Spleen (tissue), 11 donors: ENCODE data around the gene PLD2. TPM values are rescaled to one million over a fixed set of nuclear protein-coding genes. Genes with fewer than 3 reads are reported as not detected.

Source experiments
- DNase-seq: peaks from one replicate; pipeline ENCODE4 v3.0.0-alpha.2; 2020
- H3K27ac ChIP-seq, 8 donors: fragments of 200-600 bp; sonication (generic) in 7 of 8; 1 replicate in 4 of 8; 2 replicates in 4 of 8; pipeline versions ENCODE4 v1.5.0 to v1.8.0; 2016 to 2021; ENCODE audit warnings: inconsistent platforms in 4 of 8, mild to moderate bottlenecking in 4 of 8, moderate library complexity in 1 of 8
- H3K27me3 ChIP-seq, 7 donors: fragments of 200-600 bp; sonication (generic) in 6 of 7; replicated peaks in 1 of 7; 1 replicate in 4 of 7; 2 replicates in 3 of 7; pipeline versions ENCODE4 v1.5.0 to v1.8.0; 2016 to 2021; ENCODE audit warnings: inconsistent platforms in 3 of 7, mild to moderate bottlenecking in 1 of 7
- H3K36me3 ChIP-seq, 6 donors: fragments of 200-600 bp; sonication (generic) in 5 of 6; 1 replicate in 4 of 6; 2 replicates in 2 of 6; pipeline versions ENCODE4 v1.5.0 to v1.8.0; 2016 to 2021; ENCODE audit warnings: inconsistent platforms in 2 of 6
- H3K4me1 ChIP-seq, 6 donors: fragments of 200-600 bp; sonication (generic) in 5 of 6; 1 replicate in 3 of 6; 2 replicates in 3 of 6; pipeline versions ENCODE4 v1.5.0 to v1.8.0; 2016 to 2021; ENCODE audit warnings: inconsistent platforms in 3 of 6
- H3K4me3 ChIP-seq, 8 donors: fragments of 200-600 bp; sonication (generic) in 7 of 8; 1 replicate in 4 of 8; 2 replicates in 4 of 8; pipeline versions ENCODE4 v1.5.0 to v1.8.0; 2016 to 2021; ENCODE audit warnings: inconsistent platforms in 4 of 8, mild to moderate bottlenecking in 4 of 8, moderate library complexity in 2 of 8
- H3K9me3 ChIP-seq, 8 donors: fragments of 200-600 bp; sonication (generic) in 7 of 8; 1 replicate in 4 of 8; 2 replicates in 4 of 8; pipeline versions ENCODE4 v1.5.0 to v1.8.0; 2016 to 2021; ENCODE audit warnings: inconsistent platforms in 4 of 8
- CTCF ChIP-seq, 11 experiments: fragments of 200-600 bp in 7 of 11; fragments of 450-650 bp in 4 of 11; sonication (generic) in 4 of 11; IDR thresholded peaks in 8 of 11; conservative IDR thresholded peaks in 3 of 11; 1 replicate in 7 of 11; 2 replicates in 4 of 11; pipeline versions ENCODE4 v1.4.0 to v1.8.0; 2016 to 2021; ENCODE audit warnings: antibody characterized with exemption in 11 of 11, inconsistent platforms in 4 of 11, mild to moderate bottlenecking in 1 of 11
- POLR2A ChIP-seq, 3 donors: fragments of 450-650 bp; IDR thresholded peaks; one replicate each; pipeline ENCODE4 v1.5.1; 2017; ENCODE audit warnings: antibody characterized with exemption in 3 of 3, mild to moderate bottlenecking in 1 of 3
- POLR2AphosphoS5 ChIP-seq, 3 donors: sonication (generic); formaldehyde crosslinking; IDR thresholded peaks; one replicate each; pipeline ENCODE4 v1.5.1; 2017; ENCODE audit warnings: antibody characterized with exemption in 3 of 3
- WGBS, 5 donors: extraction: QIAGEN DNeasy Blood & Tissue Kit in 3 of 5; methylation state at CpG; one replicate each; pipeline versions ENCODE4 v1.1.5 to v1.1.7; 2013 to 2018; 5-methylcytosine and 5-hydroxymethylcytosine counted together
- intact Hi-C: fragments of 100-400 bp; cut with DNase I; formaldehyde crosslinking; loops from one replicate; pipeline ENCODE4 v1.15.0; 2023; ENCODE audit warnings: low total_unique reads
- polyA plus RNA-seq, 3 donors: library from polyadenylated mRNA; stranded (reverse); fragments of 200-250 nt; gene quantifications; one replicate each; pipeline ENCODE4 v1.2.1, GENCODE V29; 2013
- total RNA-seq, 7 donors: library from RNA; depleted of rRNA in 3 of 7; stranded (reverse); fragments of >200 nt in 3 of 7; fragmentation: NEBNext Ultra II Directional in 4 of 7; extraction: Animal tissue kit (Norgen Biotek cat#: 25700) in 4 of 7; gene quantifications; one replicate each; pipeline versions ENCODE4 v1.1.0 to v1.2.1, GENCODE V29; 2016 to 2021
- donor health status: healthy with polysubstance abuse.
- donor health status: DM: no; HTN: no; CAD: no; lungs with moderate emphysema.
- donor health status: DM: no; HTN: no; CAD: no.
- donor health status: Bipolar disorder and iron deficiency.
- donor health status: healthy.
- donor health status: DM: no; HTN: no; CAD: no.
- donor health status: DM: yes; HTN: yes; CAD: no.

PLD2 gene
- total and polyA plus RNA-seq, 10 donors = 6.0 to 42.0 (median 26.1) TPM

GRCh38 chr17:4812690-4813089 is 5.7 kb downstream of the PLD2 start:
- no peak overlapping the region for H3K27ac ChIP-seq
- no peak overlapping the region for H3K4me3 ChIP-seq
- no peak for TF ChIP-seq CTCF (IDR thresholded peaks at IDR 0.05 in 8 of 11, conservative IDR thresholded peaks at IDR 0.05 in 3 of 11)
- no peak for TF ChIP-seq POLR2AphosphoS5 (IDR thresholded peaks at IDR 0.05)
- no peak for TF ChIP-seq POLR2A (IDR thresholded peaks at IDR 0.05)
- intact Hi-C loops = no loop called here
- H3K9me3 ChIP-seq = no peaks in the 10 kb centered on the region
- DNase-seq = no peak
- 90 to 95% (median 92%) methylated on average over 7 of the region's 7 CpGs for WGBS, 5 donors
- H3K4me1 ChIP-seq = peaks cover 6 to 13% (median 9%) of the 10 kb centered on the region in 6 donors
- peaks cover 0 to 57% (median 22%) of the 10 kb centered on the region in 6 donors for H3K36me3 ChIP-seq
- H3K27me3 ChIP-seq = peaks cover 0 to 4% (median 0%) of the 10 kb centered on the region in 7 donors

- Histone ChIP-seq H3K4me3 (no peak overlapping the region), H3K4me1 (peaks cover 0 to 3% (median 0%) of the 10 kb centered on the region in 6 donors), H3K27me3 (no peaks in the 10 kb centered on the region), H3K27ac (no peak overlapping the region), H3K36me3 (peaks cover 0 to 69% (median 21%) of the 10 kb centered on the region in 6 donors), H3K9me3 (no peaks in the 10 kb centered on the region)
- DNase-seq = no peak
- WGBS, 5 donors = 86 to 91% (median 86%) methylated on average over 7 of the region's 7 CpGs
- TF ChIP-seq POLR2A (IDR thresholded peaks at IDR 0.05) = no peak
- TF ChIP-seq CTCF (IDR thresholded peaks at IDR 0.05 in 8 of 11, conservative IDR thresholded peaks at IDR 0.05 in 3 of 11) = no peak
- no peak for TF ChIP-seq POLR2AphosphoS5 (IDR thresholded peaks at IDR 0.05)
- intact Hi-C loops = no loop called here
These were observed 8.2 kb downstream of the PLD2 start for GRCh38 chr17:4815043-4815675.

GRCh38 chr17:4816826-4817225 is 9.9 kb downstream of the PLD2 start:
- no peak for DNase-seq
- no peak overlapping the region for H3K4me3 ChIP-seq
- TF ChIP-seq POLR2AphosphoS5 (IDR thresholded peaks at IDR 0.05) (no peak), CTCF (IDR thresholded peaks at IDR 0.05 in 8 of 11, conservative IDR thresholded peaks at IDR 0.05 in 3 of 11) (no peak)
- WGBS, 5 donors = 88 to 98% (median 94%) methylated on average over 10 to 13 of the region's 13 CpGs
- H3K4me1 ChIP-seq = no peaks in the 10 kb centered on the region
- no peaks in the 10 kb centered on the region for H3K9me3 ChIP-seq
- intact Hi-C loops = no loop called here
- H3K27ac ChIP-seq = no peak overlapping the region
- H3K36me3 ChIP-seq = peaks cover 0 to 61% (median 21%) of the 10 kb centered on the region in 6 donors
- no peaks in the 10 kb centered on the region for H3K27me3 ChIP-seq

- Histone ChIP-seq H3K27me3 (no peaks in the 10 kb centered on the region), H3K4me1 (no peaks in the 10 kb centered on the region), H3K9me3 (no peaks in the 10 kb centered on the region), H3K4me3 (no peak overlapping the region), H3K36me3 (peaks cover 0 to 74% (median 21%) of the 10 kb centered on the region in 6 donors), H3K27ac (no peak overlapping the region)
- WGBS, 5 donors = 79 to 87% (median 82%) methylated on average over 12 of the region's 12 CpGs
- TF ChIP-seq POLR2A (IDR thresholded peaks at IDR 0.05) = no peak
- TF ChIP-seq CTCF (IDR thresholded peaks at IDR 0.05 in 8 of 11, conservative IDR thresholded peaks at IDR 0.05 in 3 of 11) = no peak
- TF ChIP-seq POLR2AphosphoS5 (IDR thresholded peaks at IDR 0.05) = no peak
- intact Hi-C loops = no loop called here
- no peak for DNase-seq
These were observed 11.3 kb downstream of the PLD2 start for GRCh38 chr17:4818276-4818675.
